ENCODE data around the gene RMDN2.

- TF ChIP-seq CTCF (IDR thresholded peaks at IDR 0.05), result peak; percentile 13; the same call in 1 of the 2 replicates
- no peak for TF ChIP-seq POLR2AphosphoS5 (IDR thresholded peaks at IDR 0.05; ENCODE audit: low read depth, low read length)
These were observed 28.8 kb upstream of the RMDN2 start for GRCh38 chr2:37896319-37896718.
